Keratinocyte (primary cell): ENCODE results near the gene GRIA3. TPM values are rescaled to one million over a fixed set of nuclear protein-coding genes. Genes with fewer than 3 reads are reported as not detected.

Experiments used
- DNase-seq: peaks from one replicate; pipeline ENCODE4 v3.0.0-alpha.2; 2011; ENCODE audit warnings: low read depth, missing footprints, low spot score
- FAIRE-seq: peaks from 2 replicates; lab custom pipeline; 2011; peaks lifted over from hg19 to GRCh38; lab: Jason Lieb, UNC
- H2AFZ ChIP-seq: 2 replicates; pipeline ENCODE4 v1.6.0; 2012; ENCODE audit warnings: low read length, control low read depth, inconsistent platforms; ENCODE audit not compliant: control insufficient read depth
- H3K27ac ChIP-seq: 2 replicates; pipeline ENCODE4 v1.5.1; 2011; ENCODE audit warnings: low read length; ENCODE audit not compliant: control insufficient read depth, insufficient read depth
- H3K27me3 ChIP-seq: 3 replicates; pipeline ENCODE4 v1.6.0; 2011; ENCODE audit warnings: low read length; ENCODE audit not compliant: control insufficient read depth, insufficient read depth; ENCODE audit errors: extremely low read depth
- H3K36me3 ChIP-seq, 2 experiments: 2 replicates in 1 of 2; 3 replicates in 1 of 2; pipeline ENCODE4 v1.5.1; 2011; ENCODE audit warnings: low read length in 2 of 2, mild to moderate bottlenecking in 1 of 2; ENCODE audit not compliant: control insufficient read depth in 2 of 2, insufficient read depth in 2 of 2; ENCODE audit errors: extremely low read depth in 1 of 2
- H3K4me1 ChIP-seq: 3 replicates; pipeline ENCODE4 v1.5.1; 2011; ENCODE audit warnings: low read length; ENCODE audit not compliant: control insufficient read depth, insufficient read depth; ENCODE audit errors: extremely low read depth
- H3K4me2 ChIP-seq: 3 replicates; pipeline ENCODE4 v1.6.0; 2011; ENCODE audit warnings: low read depth, low read length; ENCODE audit not compliant: control insufficient read depth, insufficient read depth; ENCODE audit errors: extremely low read depth
- H3K4me3 ChIP-seq, 3 experiments: fragments of 200-600 bp in 1 of 3; sonication (generic) in 1 of 3; 2 replicates in 2 of 3; 3 replicates in 1 of 3; pipeline ENCODE4 v1.5.1; 2011 to 2016; ENCODE audit warnings: low read length in 3 of 3, mild to moderate bottlenecking in 3 of 3, control low read depth in 2 of 3, inconsistent platforms in 1 of 3, low read depth in 1 of 3, mixed read lengths in 1 of 3, mixed run types in 1 of 3, moderate library complexity in 1 of 3; ENCODE audit not compliant: control insufficient read depth in 2 of 3, insufficient read depth in 2 of 3; ENCODE audit errors: extremely low read depth in 1 of 3
- H3K79me2 ChIP-seq: 2 replicates; pipeline ENCODE4 v1.6.0; 2012; ENCODE audit warnings: low read length; ENCODE audit not compliant: control insufficient read depth, insufficient read depth
- H3K9ac ChIP-seq: 3 replicates; pipeline ENCODE4 v1.6.0; 2011; ENCODE audit warnings: low read length; ENCODE audit not compliant: control insufficient read depth, insufficient read depth; ENCODE audit errors: extremely low read depth
- H3K9me1 ChIP-seq: 3 replicates; pipeline ENCODE4 v1.6.0; 2011; ENCODE audit warnings: low read length; ENCODE audit not compliant: control insufficient read depth, insufficient read depth; ENCODE audit errors: extremely low read depth
- H3K9me3 ChIP-seq: 2 replicates; pipeline ENCODE4 v1.5.1; 2012; ENCODE audit warnings: low read depth, low read length; ENCODE audit not compliant: control insufficient read depth
- H4K20me1 ChIP-seq: 3 replicates; pipeline ENCODE4 v1.6.0; 2011; ENCODE audit warnings: low read length; ENCODE audit not compliant: control insufficient read depth, insufficient read depth; ENCODE audit errors: extremely low read depth
- CTCF ChIP-seq, 3 experiments: IDR thresholded peaks in 1 of 3; conservative IDR thresholded peaks in 1 of 3; optimal IDR thresholded peaks in 1 of 3; 2 replicates in 2 of 3; 3 replicates in 1 of 3; pipeline versions ENCODE3 to v1.5.1; 2011; ENCODE audit warnings: low read length in 3 of 3, mild to moderate bottlenecking in 3 of 3, moderate library complexity in 2 of 3, control low read depth in 1 of 3, inconsistent platforms in 1 of 3; ENCODE audit not compliant: insufficient read depth in 2 of 3; ENCODE audit errors: extremely low read depth in 1 of 3
- EZH2 ChIP-seq: IDR thresholded peaks from one replicate; pipeline ENCODE4 v1.6.1; 2012; ENCODE audit warnings: inconsistent platforms, mild to moderate bottlenecking, low read length, moderate library complexity
- dilution Hi-C: fragments of 300-500 bp; cut with MboI; formaldehyde crosslinking; loops from one replicate; pipeline ENCODE4 v1.7.0; 2020; ENCODE audit warnings: low sequenced_read_pairs; ENCODE audit not compliant: extremely low pct_ligation_motif_present
- polyA plus RNA-seq, 5 experiments: library from polyadenylated mRNA; depleted of rRNA in 3 of 5; stranded (reverse) in 3 of 5; stranded (forward) in 1 of 5; unstranded in 1 of 5; fragments of >200 nt; gene quantifications; 1 replicate in 1 of 5; 2 replicates in 3 of 5; 3 replicates in 1 of 5; pipeline versions ENCODE4 v1.2.1 to v1.2.3, GENCODE V29; 2011 to 2012; ENCODE audit warnings: missing spikeins in 2 of 5, low read depth in 1 of 5, low replicate concordance in 1 of 5

GRIA3 gene
- polyA plus RNA-seq, 1 donor (not counting 4 experiments of a cell fraction or from before 2014, with no cell fraction given) = not detected

GRCh38 chrX:123193101-123193500, 9.0 kb downstream of the GRIA3 start:
- DNase-seq (no peak), FAIRE-seq (no peak)
- Histone ChIP-seq H3K36me3 (no peaks in the 10 kb centered on the region), H3K4me1 (no peaks in the 10 kb centered on the region), H3K27ac (no peak overlapping the region), H2AFZ (no peak overlapping the region), H3K9me3 (no peaks in the 10 kb centered on the region), H3K4me2 (no peak overlapping the region), H3K9me1 (no peaks in the 10 kb centered on the region), H3K9ac (no peak overlapping the region), H4K20me1 (no peaks in the 10 kb centered on the region), H3K4me3 (no peak overlapping the region), H3K79me2 (no peaks in the 10 kb centered on the region), H3K27me3 (no peaks in the 10 kb centered on the region)
- dilution Hi-C loops = no loop called here
- TF ChIP-seq CTCF (optimal IDR thresholded peaks at IDR 0.05 in 1 of 3, IDR thresholded peaks at IDR 0.05 in 1 of 3, conservative IDR thresholded peaks at IDR 0.05 in 1 of 3; ENCODE audit: extremely low read depth in 1 of 3, insufficient read depth in 2 of 3, low read length in 3 of 3) (no peak), EZH2 (no peak)

GRCh38 chrX:123199338-123199737, 15.3 kb downstream of the GRIA3 start:
- dilution Hi-C loops = no loop called here
- no peaks in the 10 kb centered on the region for H3K36me3 ChIP-seq
- H3K9me1 ChIP-seq = no peaks in the 10 kb centered on the region
- H3K9ac ChIP-seq = no peak overlapping the region
- no peaks in the 10 kb centered on the region for H4K20me1 ChIP-seq
- no peak overlapping the region for H2AFZ ChIP-seq
- no peak overlapping the region for H3K4me2 ChIP-seq
- no peaks in the 10 kb centered on the region for H3K27me3 ChIP-seq
- TF ChIP-seq CTCF (optimal IDR thresholded peaks at IDR 0.05 in 1 of 3, IDR thresholded peaks at IDR 0.05 in 1 of 3, conservative IDR thresholded peaks at IDR 0.05 in 1 of 3; ENCODE audit: extremely low read depth in 1 of 3, insufficient read depth in 2 of 3, low read length in 3 of 3) (no peak), EZH2 (no peak)
- H3K9me3 ChIP-seq = no peaks in the 10 kb centered on the region
- H3K27ac ChIP-seq = no peak overlapping the region
- no peak overlapping the region for H3K4me3 ChIP-seq
- FAIRE-seq (no peak), DNase-seq (no peak)
- no peaks in the 10 kb centered on the region for H3K79me2 ChIP-seq
- H3K4me1 ChIP-seq = no peaks in the 10 kb centered on the region
